K562 (cell line): ENCODE results near the gene CPPED1. TPM values are rescaled to one million over a fixed set of nuclear protein-coding genes. Genes with fewer than 3 reads are reported as not detected.

Experiments used
- ATAC-seq: fragments of 200-7000 bp; cut with Tn5 transposase; 3 replicates; pipeline ENCODE4 v1.9.1; 2020; ENCODE audit warnings: moderate library complexity
- BruUV-seq: library from RNA; stranded (reverse); fragments of 400-500 nt; replicated peaks from 2 replicates; lab custom pipeline; 2021; lab: Mats Ljungman, UMichigan
- CTCF ChIA-PET: fragments of 300-600 bp; formaldehyde crosslinking; extraction: SDS; loops from one replicate; lab custom pipeline; 2021; ENCODE audit warnings: low intra/inter-chr PET ratio; lab: Yijun Ruan, JAX
- POLR2A ChIA-PET: fragments of 300-600, 350-650 bp; sonication (Branson Sonifier 250); formaldehyde crosslinking; extraction: SDS; loops from one replicate; lab custom pipeline; 2021; ENCODE audit warnings: antibody characterized with exemption, inconsistent platforms; lab: Yijun Ruan, JAX
- DNase-seq, 4 experiments: peaks; one replicate each; pipeline versions ENCODE4 v3.0.0 to v3.0.0-alpha.2; 2011 to 2018; ENCODE audit warnings: low spot score in 3 of 4, mixed read lengths in 3 of 4; ENCODE audit errors: extremely low read depth in 1 of 4
- FAIRE-seq: peaks from 2 replicates; lab custom pipeline; 2011; peaks lifted over from hg19 to GRCh38; lab: Jason Lieb, UNC
- H2AFZ ChIP-seq: 2 replicates; pipeline ENCODE4 v1.6.0; 2011; ENCODE audit warnings: low read depth, low read length, control low read depth, inconsistent platforms
- H3K27ac ChIP-seq: fragments of 200-600 bp; 3 replicates; pipeline ENCODE4 v1.8.0; 2011; ENCODE audit warnings: low read depth, mild to moderate bottlenecking, control low read depth, inconsistent platforms, low read length, moderate library complexity, mixed read lengths; ENCODE audit errors: extremely low read depth
- H3K27me3 ChIP-seq, 2 experiments: fragments of 300-600 bp in 1 of 2; 2 replicates in 1 of 2; 3 replicates in 1 of 2; pipeline versions ENCODE4 v1.6.0 to v1.8.0; 2011; ENCODE audit warnings: inconsistent platforms in 2 of 2, low read length in 2 of 2, mild to moderate bottlenecking in 1 of 2, mixed read lengths in 1 of 2, moderate library complexity in 1 of 2; ENCODE audit not compliant: control insufficient read depth in 2 of 2, insufficient read depth in 2 of 2
- H3K36me3 ChIP-seq: fragments of 300-600 bp; 3 replicates; pipeline ENCODE4 v1.8.0; 2011; ENCODE audit warnings: mild to moderate bottlenecking, low read length, inconsistent platforms; ENCODE audit not compliant: control insufficient read depth, insufficient read depth
- H3K4me1 ChIP-seq, 2 experiments: fragments of 200-600 bp in 1 of 2; replicated peaks in 1 of 2; 2 replicates in 1 of 2; 3 replicates in 1 of 2; pipeline versions ENCODE4 v1.5.1 to v1.8.0; 2011; ENCODE audit warnings: inconsistent platforms in 2 of 2, low read length in 2 of 2, mild to moderate bottlenecking in 1 of 2, mixed read lengths in 1 of 2, moderate library complexity in 1 of 2; ENCODE audit not compliant: control insufficient read depth in 2 of 2, insufficient read depth in 2 of 2
- H3K4me2 ChIP-seq: 2 replicates; pipeline ENCODE4 v1.6.1; 2011; ENCODE audit warnings: low read length, control low read depth, inconsistent platforms, mixed read lengths; ENCODE audit not compliant: insufficient read depth
- H3K4me3 ChIP-seq: fragments of 200-600 bp; sonication (generic), shearing (Covaris generic); 2 replicates; pipeline ENCODE4 v1.5.1; 2016; ENCODE audit warnings: control low read depth, inconsistent platforms
- H3K79me2 ChIP-seq: fragments of 200-600 bp; 3 replicates; pipeline ENCODE4 v1.8.0; 2011; ENCODE audit warnings: low read length, inconsistent platforms; ENCODE audit not compliant: control insufficient read depth, insufficient read depth
- H3K9ac ChIP-seq, 2 experiments: 2 replicates each; pipeline versions ENCODE4 v1.6.0 to v1.6.1; 2011; ENCODE audit warnings: low read depth in 2 of 2, low read length in 2 of 2, control low read depth in 1 of 2, inconsistent platforms in 1 of 2, mild to moderate bottlenecking in 1 of 2, mixed read lengths in 1 of 2; ENCODE audit not compliant: insufficient read depth in 1 of 2
- H3K9me1 ChIP-seq: one replicate; pipeline ENCODE4 v1.6.0; 2011; ENCODE audit warnings: inconsistent platforms, mild to moderate bottlenecking, low read length, moderate library complexity; ENCODE audit not compliant: control insufficient read depth, insufficient read depth
- H3K9me3 ChIP-seq: replicated peaks from 2 replicates; pipeline ENCODE4 v1.5.1; 2011; ENCODE audit warnings: low read depth, low read length, inconsistent platforms; ENCODE audit not compliant: control insufficient read depth, insufficient read depth
- H4K20me1 ChIP-seq: replicated peaks from 2 replicates; pipeline ENCODE4 v1.6.1; 2011; ENCODE audit warnings: low read length, inconsistent platforms, mixed read lengths; ENCODE audit not compliant: control insufficient read depth, insufficient read depth
- AFF1 ChIP-seq, 2 experiments: fragments of 450-650 bp; IDR thresholded peaks; 2 replicates each; pipeline ENCODE4 v1.6.1; 2018; ENCODE audit warnings: mild to moderate bottlenecking in 2 of 2, low read depth in 1 of 2; ENCODE audit not compliant: partially characterized antibody in 2 of 2
- CEBPB ChIP-seq: fragments of 450-650 bp; IDR thresholded peaks from 2 replicates; pipeline ENCODE4 v1.6.1; 2016; ENCODE audit warnings: missing genetic modification characterization, missing compliant biosample characterization
- HDAC1 ChIP-seq, 2 experiments: fragments of 450-650 bp; IDR thresholded peaks; 2 replicates each; pipeline ENCODE4 v1.6.1; 2016 to 2017; ENCODE audit warnings: inconsistent platforms in 1 of 2, mild to moderate bottlenecking in 1 of 2, moderate library complexity in 1 of 2
- NFIC ChIP-seq: fragments of 450-650 bp; IDR thresholded peaks from 2 replicates; pipeline ENCODE4 v1.6.1; 2017; ENCODE audit warnings: mild to moderate bottlenecking, inconsistent platforms
- POLR2G ChIP-seq: fragments of 200-400 bp; formaldehyde crosslinking; IDR thresholded peaks from 2 replicates; pipeline ENCODE4 v1.6.1; 2017; ENCODE audit warnings: low read depth, mild to moderate bottlenecking, antibody characterized with exemption, low read length, moderate library complexity
- TSHZ1 ChIP-seq: fragments of 250-450 bp; sonication (Bioruptor Pico); IDR thresholded peaks from 2 replicates; pipeline ENCODE4 v1.4.0; 2020; ENCODE audit warnings: mild to moderate bottlenecking, moderate library complexity
- ZNF140 ChIP-seq: fragments of 250-450 bp; sonication (Bioruptor Pico); IDR thresholded peaks from 2 replicates; pipeline ENCODE4 v1.8.0; 2021; ENCODE audit warnings: moderate library complexity, mild to moderate bottlenecking, inconsistent platforms
- ZNF449 ChIP-seq: fragments of 250-450 bp; sonication (Bioruptor Pico); IDR thresholded peaks from 2 replicates; pipeline ENCODE4 v1.8.0; 2022; ENCODE audit warnings: moderate library complexity, mild to moderate bottlenecking, inconsistent platforms
- ZNF785 ChIP-seq: fragments of 250-450 bp; sonication (Bioruptor Pico); IDR thresholded peaks from 2 replicates; pipeline ENCODE4 v1.4.0; 2020; ENCODE audit warnings: mild to moderate bottlenecking
- WGBS: fragments of 100-300 bp; shearing (Covaris generic); methylation state at CpG from one replicate; pipeline ENCODE4 v1.1.6; 2016; ENCODE audit warnings: low coverage, mixed read lengths; ENCODE audit not compliant: insufficient coverage; ENCODE audit errors: missing lambda C conversion rate; 5-methylcytosine and 5-hydroxymethylcytosine counted together
- in situ Hi-C: fragments of 300-500 bp; cut with MboI; formaldehyde crosslinking; loops from 4 replicates; pipeline ENCODE4 v1.15.0; 2018; ENCODE audit warnings: inconsistent platforms, mixed read lengths
- intact Hi-C: fragments of 100-400 bp; cut with micrococcal nuclease; formaldehyde crosslinking; loops from 2 replicates; pipeline ENCODE4 v1.14.2; 2022
- polyA plus RNA-seq, 8 experiments: library from polyadenylated mRNA; depleted of rRNA in 4 of 8; stranded (reverse) in 5 of 8; unstranded in 3 of 8; fragments of >200 nt; fragmentation: Nextera tagmentation in 2 of 8; fragmentation: Illumina TruSeq in 1 of 8; extraction: Ambion mirVana in 2 of 8; extraction: Trizol in 1 of 8; gene quantifications; 2 replicates each; pipeline versions ENCODE4 v1.2.1 to v1.2.3, GENCODE V29; 2011 to 2014; ENCODE audit warnings: inconsistent platforms in 1 of 8, missing spikeins in 1 of 8
- total RNA-seq, 7 experiments: library from RNA; depleted of rRNA in 6 of 7; stranded (reverse); fragments of >200 nt in 6 of 7; fragmentation: Illumina TruSeq in 2 of 7; extraction: Trizol in 2 of 7; gene quantifications; 2 replicates each; pipeline versions ENCODE4 v1.2.1 to v1.2.3, GENCODE V29; 2011 to 2021; ENCODE audit warnings: low replicate concordance in 1 of 7

CPPED1 gene
- total and polyA plus RNA-seq, 9 of the 15 experiments (the other 6 are each of a cell fraction or from before 2014, with no cell fraction given), result 7.5 to 25.7 (median 16.9) TPM

- in situ Hi-C loops, result no loop called here
- ChIA-PET CTCF (no interaction called here), POLR2A (interaction anchor here (1.4 kb wide), 1 partner anchor 12 kb away, joined by 6 read pairs; no protein-coding TSS in a partner anchor)
- no peak for FAIRE-seq
- 0 out of 2 replicates have a peak, but pooled peaks cover 2% of the 10 kb centered on the region for H4K20me1 ChIP-seq
- no peaks in the 10 kb centered on the region for H3K9me1 ChIP-seq
- H3K9me3 ChIP-seq, result no peaks in the 10 kb centered on the region
- peak overlapping the region; percentile 89 for H3K27ac ChIP-seq
- H3K4me1 ChIP-seq, result peaks cover 16 to 26% of the 10 kb centered on the region in 2 experiments; a peak in 3 of 5 replicates
- ATAC-seq, result no peak
- H3K4me3 ChIP-seq, result peak overlapping the region; percentile 66
- peak overlapping the region; percentile 80 to 92 for H3K9ac ChIP-seq
- H2AFZ ChIP-seq, result peak overlapping the region; percentile 94; the same call in 1 of the 2 replicates
- no peaks in the 10 kb centered on the region for H3K36me3 ChIP-seq
- H3K4me2 ChIP-seq, result peak overlapping the region; percentile 100
- peaks cover 47% of the 10 kb centered on the region for H3K79me2 ChIP-seq
- intact Hi-C loops, result loop anchor here (5.0 kb wide), 1 partner anchor 35 kb away; no protein-coding TSS in a partner anchor
- BruUV-seq, result no TSS peak
- no peaks in the 10 kb centered on the region for H3K27me3 ChIP-seq
- WGBS, result 5% methylated on average over 6 of the region's 6 CpGs
- DNase-seq, result peak in 1 of 4 experiments; percentile 22
- TF ChIP-seq ZNF449 (CRISPR knock-in tag), result no peak
- TF ChIP-seq POLR2G, result no peak
- no peak for TF ChIP-seq AFF1 (IDR thresholded peaks at IDR 0.05; ENCODE audit: low read depth in 1 of 2, partially characterized antibody in 2 of 2)
- no peak for TF ChIP-seq HDAC1 (IDR thresholded peaks at IDR 0.05)
- TF ChIP-seq ZNF785 (CRISPR knock-in tag), result no peak
- no peak for TF ChIP-seq NFIC
- TF ChIP-seq CEBPB (tag), result no peak
- TF ChIP-seq TSHZ1 (CRISPR knock-in tag), result no peak
- TF ChIP-seq ZNF140, result no peak
These were observed 1.0 kb downstream of the CPPED1 start for GRCh38 chr16:12802661-12803060.
